GM18505 (cell line): Measurements from ENCODE around the gene KCNA10.

Experiments
- ATAC-seq: cut with Tn5 transposase; IDR thresholded peaks from one replicate; pipeline ENCODE4 v1.9.1; 2021; ENCODE audit not compliant: unreplicated experiment
- POLR2A ChIP-seq: IDR thresholded peaks from 4 replicates; pipeline ENCODE4 v1.6.1; 2011; ENCODE audit warnings: borderline replicate concordance; ENCODE audit not compliant: insufficient read depth, insufficient read length; ENCODE audit errors: extremely low read depth

KCNA10 gene

GRCh38 chr1:110503471-110503870, 15.5 kb downstream of the KCNA10 start:
- no peak for TF ChIP-seq POLR2A
- ATAC-seq, result no peak

DNA sequence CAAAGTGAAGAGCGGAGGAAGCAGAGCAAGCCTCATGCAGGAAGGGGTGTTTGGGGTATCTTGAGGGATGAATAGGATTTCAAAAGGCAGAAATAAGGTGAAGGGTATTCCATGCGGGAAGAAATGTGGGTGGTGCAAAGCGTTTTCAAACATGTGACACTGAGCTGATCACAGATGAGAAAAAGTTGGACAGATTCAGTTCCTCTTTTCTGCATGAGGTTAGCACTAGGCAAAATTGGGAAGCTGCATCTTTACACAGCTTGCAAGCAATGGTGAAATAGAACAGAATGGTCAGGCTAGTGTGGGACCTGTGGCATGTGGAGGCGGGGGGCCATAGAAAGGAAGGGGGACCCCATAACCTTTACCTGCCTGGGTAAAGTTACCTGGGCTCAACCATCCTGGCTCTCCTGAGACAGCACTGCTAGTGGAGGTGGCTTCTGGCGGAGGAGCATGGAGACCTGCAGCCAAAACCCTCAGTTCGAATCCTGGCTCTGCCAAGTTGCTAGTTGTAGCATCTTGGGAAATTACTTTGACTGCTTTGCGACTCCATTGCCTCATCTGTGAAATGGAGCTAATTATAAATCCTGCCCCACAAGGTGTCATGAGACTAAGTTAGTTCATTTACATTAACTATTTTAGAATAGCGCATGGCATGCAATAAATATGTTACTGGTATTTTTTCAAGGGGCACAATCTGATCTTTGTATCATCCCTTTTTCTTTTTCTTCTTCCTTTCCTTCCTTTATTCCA, 16.4 kb downstream of the KCNA10 start:
- no peak for TF ChIP-seq POLR2A
- no peak for ATAC-seq

- ATAC-seq, result no peak
Observed at GRCh38 chr1:110501488-110502132, 17.4 kb downstream of the KCNA10 start.

DNA sequence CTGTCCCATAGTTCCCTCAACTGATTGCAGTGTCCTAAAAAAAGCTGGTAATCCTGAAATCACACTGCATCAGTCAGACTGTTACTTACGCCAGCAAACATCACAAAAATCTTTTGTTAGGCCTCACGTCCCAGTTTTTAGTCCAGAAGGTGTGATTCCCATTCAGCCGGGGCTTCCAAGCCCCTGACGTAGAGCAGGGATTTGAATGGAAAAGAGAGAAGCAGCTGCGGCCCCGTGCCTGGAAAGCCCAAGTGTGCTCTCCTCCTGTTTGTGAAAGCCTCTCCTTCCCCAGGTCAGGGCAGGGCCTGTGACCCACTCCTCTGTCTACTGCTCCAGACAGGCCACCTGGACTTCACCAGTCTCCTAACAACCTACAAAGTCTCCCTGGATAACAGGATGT, 20.7 kb downstream of the KCNA10 start:
- no peak for ATAC-seq
- no peak for TF ChIP-seq POLR2A

More at GRCh38 chr1:110501488-110502132, 17.4 kb downstream of the KCNA10 start:
- TF ChIP-seq POLR2A, result no peak

GRCh38 chr1:110495926-110496600, 22.9 kb downstream of the KCNA10 start:
- no peak for ATAC-seq

DNA sequence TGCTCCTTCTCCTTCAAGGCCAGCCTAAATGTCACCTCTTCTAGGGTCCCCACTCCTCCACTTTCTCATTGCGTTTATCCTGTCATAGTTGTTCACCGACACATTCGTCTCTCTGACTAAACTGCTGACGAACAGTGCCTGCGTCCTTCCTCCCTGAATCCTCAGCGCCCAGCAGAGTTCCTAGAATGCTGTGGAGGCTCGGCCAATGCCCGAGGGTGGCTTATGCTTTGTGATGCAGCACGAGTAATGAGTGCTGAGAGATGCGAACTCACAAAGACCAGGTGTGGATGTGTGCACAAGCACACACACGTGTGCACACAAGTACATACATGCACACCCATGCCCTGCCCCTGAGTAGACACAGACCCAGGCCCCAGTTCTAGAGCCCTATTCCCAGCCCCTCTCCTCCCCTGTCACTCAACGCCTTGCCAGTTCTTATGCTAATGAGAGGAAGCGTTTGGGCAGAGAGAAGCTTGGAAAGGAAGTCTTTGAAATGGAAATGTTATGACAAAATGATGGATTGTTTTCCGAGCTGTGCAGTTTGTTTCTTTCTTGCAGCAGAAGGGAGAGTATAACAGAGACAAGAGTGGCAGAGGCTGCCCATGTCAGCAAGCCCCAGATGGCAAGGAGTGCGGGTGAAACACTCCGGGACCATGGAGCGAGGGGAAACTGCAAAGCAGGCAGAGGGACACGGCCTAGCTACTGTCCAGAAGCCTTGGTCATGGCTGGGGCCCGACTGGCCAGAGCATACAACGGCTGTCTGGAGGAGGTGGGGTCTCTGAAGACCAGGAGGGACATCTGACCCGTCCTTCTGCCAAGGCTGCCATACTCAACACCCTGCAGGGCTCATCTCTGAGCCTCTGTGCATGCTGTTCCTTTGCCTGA, 24.2 kb downstream of the KCNA10 start:
- ATAC-seq, result no peak
- TF ChIP-seq POLR2A, result no peak

More at GRCh38 chr1:110495926-110496600, 22.9 kb downstream of the KCNA10 start:
- no peak for TF ChIP-seq POLR2A

DNA sequence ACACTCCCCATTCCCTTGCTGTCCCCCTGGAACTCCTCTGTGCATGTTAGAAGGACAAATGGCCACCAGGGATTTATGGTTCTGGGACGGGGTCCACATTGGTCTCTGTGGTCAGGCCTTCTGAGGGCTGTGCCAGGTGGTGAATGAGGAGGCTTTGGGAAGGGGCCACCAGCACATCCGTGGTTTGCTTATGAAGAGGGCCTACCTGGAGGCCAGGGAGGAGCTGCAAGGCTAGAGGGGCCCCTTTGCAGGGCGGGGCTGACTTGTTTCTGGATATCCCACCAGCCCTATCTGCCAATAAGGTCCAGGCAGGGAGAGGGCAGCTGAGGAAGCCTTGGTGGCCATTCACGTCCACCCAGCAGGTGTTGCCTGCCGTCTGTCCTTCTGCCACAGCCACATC, 24.9 kb downstream of the KCNA10 start:
- no peak for ATAC-seq
- no peak for TF ChIP-seq POLR2A

- no peak for TF ChIP-seq POLR2A
- ATAC-seq, result no peak
Observed at GRCh38 chr1:110493059-110493699, 25.8 kb downstream of the KCNA10 start.

GRCh38 chr1:110492573-110492972, 26.4 kb downstream of the KCNA10 start:
- TF ChIP-seq POLR2A, result no peak
- ATAC-seq, result no peak

- no peak for TF ChIP-seq POLR2A
- ATAC-seq, result no peak
Observed at GRCh38 chr1:110490791-110491451, 28.1 kb downstream of the KCNA10 start.

DNA sequence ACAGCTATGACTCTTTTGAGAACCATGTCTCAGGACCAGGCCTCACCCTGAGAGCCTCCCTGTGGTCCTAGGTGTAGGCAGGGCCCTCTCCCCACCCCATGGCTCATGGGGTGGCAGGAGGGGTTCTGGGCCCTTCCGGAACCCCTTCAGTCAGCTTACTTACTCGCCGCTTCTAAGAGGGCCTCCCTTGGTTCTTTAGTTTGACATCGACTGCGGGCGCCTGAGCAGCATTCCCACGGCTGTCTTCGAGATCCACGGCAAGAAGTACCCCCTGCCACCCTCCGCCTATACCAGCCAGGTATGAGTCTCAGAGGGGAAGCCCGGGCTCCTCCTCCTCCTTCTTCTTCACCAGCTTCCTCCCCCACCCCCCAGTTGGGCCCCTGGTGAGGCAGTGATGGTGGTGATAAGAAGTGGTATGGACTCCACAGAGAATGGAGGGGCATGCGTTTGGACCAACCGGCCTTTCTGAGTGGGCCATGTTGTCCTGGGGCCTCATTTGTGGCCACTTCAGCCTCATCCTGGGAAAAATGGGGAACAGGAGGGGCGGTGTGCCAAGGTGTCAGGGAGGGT, 28.9 kb downstream of the KCNA10 start:
- no peak for TF ChIP-seq POLR2A
- no peak for ATAC-seq

GRCh38 chr1:110489406-110489805, 29.6 kb downstream of the KCNA10 start:
- TF ChIP-seq POLR2A, result no peak
- ATAC-seq, result no peak
